Gastrocnemius medialis (tissue), 4 donors: ENCODE data around the gene AFF3. TPM values are rescaled to one million over a fixed set of nuclear protein-coding genes. Genes with fewer than 3 reads are reported as not detected.

Experiments
- ATAC-seq, 2 donors: fragments of 150-250 bp; one replicate each; pipeline ENCODE4 v1.9.1; 2016
- DNase-seq, 2 donors: peaks; one replicate each; pipeline ENCODE4 v3.0.0-alpha.2; 2019
- H3K27ac ChIP-seq, 4 donors: fragments of 200-600 bp; sonication (generic); 1 replicate in 1 of 4; 2 replicates in 3 of 4; pipeline ENCODE4 v1.5.1; 2016 to 2018; ENCODE audit warnings: mild to moderate bottlenecking in 2 of 4, moderate library complexity in 1 of 4
- H3K27me3 ChIP-seq, 3 donors: fragments of 200-600 bp; sonication (generic) in 2 of 3; 1 replicate in 1 of 3; 2 replicates in 2 of 3; pipeline versions ENCODE4 v1.5.1 to v1.6.0; 2016 to 2019; ENCODE audit warnings: mild to moderate bottlenecking in 1 of 3, moderate library complexity in 1 of 3
- H3K36me3 ChIP-seq, 2 donors: fragments of 200-600 bp; sonication (generic) in 1 of 2; one replicate each; pipeline ENCODE4 v1.5.1; 2017 to 2018
- H3K4me1 ChIP-seq, 2 donors: fragments of 200-600 bp; sonication (generic) in 1 of 2; one replicate each; pipeline ENCODE4 v1.5.1; 2016 to 2017; ENCODE audit warnings: mild to moderate bottlenecking in 2 of 2
- H3K4me3 ChIP-seq, 4 donors: fragments of 200-600 bp; sonication (generic) in 3 of 4; 1 replicate in 1 of 4; 2 replicates in 3 of 4; pipeline ENCODE4 v1.5.1; 2016 to 2019; ENCODE audit warnings: mild to moderate bottlenecking in 2 of 4
- H3K9me3 ChIP-seq, 3 donors: fragments of 200-600 bp; sonication (generic) in 2 of 3; 1 replicate in 1 of 3; 2 replicates in 2 of 3; pipeline ENCODE4 v1.5.1; 2016 to 2019
- POLR2A ChIP-seq, 2 donors: fragments of 450-650 bp; IDR thresholded peaks; one replicate each; pipeline ENCODE4 v1.6.1; 2017; ENCODE audit warnings: antibody characterized with exemption in 2 of 2, mild to moderate bottlenecking in 2 of 2, moderate library complexity in 2 of 2
- in situ Hi-C, 4 donors: fragments of 200-750 bp; cut with MboI; loops; one replicate each; pipeline versions ENCODE4 v1.15.0 to v1.8.0; 2017; ENCODE audit warnings: low sequenced_read_pairs in 4 of 4
- intact Hi-C: fragments of 100-400 bp; cut with DNase I; formaldehyde crosslinking; loops from one replicate; pipeline ENCODE4 v1.15.1; 2023; ENCODE audit warnings: low total_unique reads
- total RNA-seq, 4 donors: library from RNA; depleted of rRNA; stranded (reverse); fragments of >200 nt; gene quantifications; one replicate each; pipeline versions ENCODE4 v1.1.0 to v1.2.3, GENCODE V29; 2016
- TF ChIP-seq, protein P1 (sequence below), 5 experiments: fragments of 450-650 bp in 3 of 5; fragments of 200-600 bp in 2 of 5; sonication (generic) in 2 of 5; IDR thresholded peaks in 4 of 5; conservative IDR thresholded peaks in 1 of 5; 1 replicate in 4 of 5; 2 replicates in 1 of 5; pipeline ENCODE4 v1.5.1; 2016 to 2019; ENCODE audit warnings: antibody characterized with exemption in 5 of 5, mild to moderate bottlenecking in 3 of 5, moderate library complexity in 3 of 5

The AFF3 gene
- total RNA-seq, 4 donors from 2014 or later, result 0.22 to 0.55 (median 0.47) TPM

DNA sequence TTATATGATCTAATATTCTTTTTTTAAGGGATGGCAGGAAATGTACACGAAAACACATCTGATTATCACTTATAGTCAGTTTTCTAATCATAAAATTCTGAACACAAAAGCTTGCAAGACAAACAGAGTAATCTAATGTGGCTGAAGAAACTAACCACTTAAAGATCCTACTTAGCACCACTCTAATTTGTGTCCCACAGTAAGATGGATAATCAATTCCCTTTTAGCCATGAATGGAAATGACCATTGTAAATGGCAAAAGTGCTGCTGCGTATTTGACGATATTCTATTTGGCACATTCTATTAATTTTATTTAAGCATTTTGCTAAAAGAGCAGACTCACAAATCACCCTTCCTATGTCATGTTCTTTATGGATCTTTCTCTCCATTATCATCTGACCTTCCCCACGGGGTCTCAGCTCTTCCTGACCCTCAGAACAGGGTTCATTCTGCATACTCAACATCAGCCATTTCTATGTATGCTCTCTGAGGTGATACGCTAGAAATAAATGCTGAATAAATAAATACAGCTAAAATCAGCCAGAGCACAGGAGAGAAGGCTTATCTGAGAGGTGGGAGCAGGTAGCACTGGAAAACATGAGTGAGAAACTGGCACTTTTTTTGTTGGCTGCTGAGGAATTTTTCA is 295.8 kb downstream of the AFF3 start:
- ATAC-seq, result no peak
- Histone ChIP-seq H3K36me3 (no peaks in the 10 kb centered on the region), H3K4me1 (no peaks in the 10 kb centered on the region), H3K4me3 (no peak overlapping the region), H3K27ac (no peak overlapping the region), H3K9me3 (no peaks in the 10 kb centered on the region), H3K27me3 (no peaks in the 10 kb centered on the region)
- intact Hi-C loops, result no loop called here
- DNase-seq, result no peak
- no peak for TF ChIP-seq POLR2A (IDR thresholded peaks at IDR 0.05)
- TF ChIP-seq, protein P1, sequence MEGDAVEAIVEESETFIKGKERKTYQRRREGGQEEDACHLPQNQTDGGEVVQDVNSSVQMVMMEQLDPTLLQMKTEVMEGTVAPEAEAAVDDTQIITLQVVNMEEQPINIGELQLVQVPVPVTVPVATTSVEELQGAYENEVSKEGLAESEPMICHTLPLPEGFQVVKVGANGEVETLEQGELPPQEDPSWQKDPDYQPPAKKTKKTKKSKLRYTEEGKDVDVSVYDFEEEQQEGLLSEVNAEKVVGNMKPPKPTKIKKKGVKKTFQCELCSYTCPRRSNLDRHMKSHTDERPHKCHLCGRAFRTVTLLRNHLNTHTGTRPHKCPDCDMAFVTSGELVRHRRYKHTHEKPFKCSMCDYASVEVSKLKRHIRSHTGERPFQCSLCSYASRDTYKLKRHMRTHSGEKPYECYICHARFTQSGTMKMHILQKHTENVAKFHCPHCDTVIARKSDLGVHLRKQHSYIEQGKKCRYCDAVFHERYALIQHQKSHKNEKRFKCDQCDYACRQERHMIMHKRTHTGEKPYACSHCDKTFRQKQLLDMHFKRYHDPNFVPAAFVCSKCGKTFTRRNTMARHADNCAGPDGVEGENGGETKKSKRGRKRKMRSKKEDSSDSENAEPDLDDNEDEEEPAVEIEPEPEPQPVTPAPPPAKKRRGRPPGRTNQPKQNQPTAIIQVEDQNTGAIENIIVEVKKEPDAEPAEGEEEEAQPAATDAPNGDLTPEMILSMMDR (IDR thresholded peaks at IDR 0.05 in 4 of 5, conservative IDR thresholded peaks at IDR 0.05 in 1 of 5), result no peak
- in situ Hi-C loops, result no loop called here

DNA sequence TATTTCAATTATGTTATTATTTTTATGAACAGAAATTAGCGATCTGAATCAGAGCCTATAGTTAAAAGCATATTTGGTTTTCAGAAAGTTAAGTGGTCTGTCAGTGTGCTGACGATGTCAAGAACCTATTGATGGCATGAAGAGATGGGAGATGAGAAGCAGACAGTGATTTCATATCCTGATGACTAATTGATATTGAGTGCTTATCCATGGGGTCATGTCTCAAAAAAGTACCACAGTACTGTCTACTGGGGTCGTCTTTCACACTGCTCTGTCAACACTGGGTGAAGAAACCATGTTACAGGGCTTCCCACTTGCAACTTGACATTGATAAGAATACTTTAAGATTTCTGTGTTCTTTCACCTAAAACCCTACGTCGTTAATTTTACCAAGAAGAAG is 297.1 kb downstream of the AFF3 start:
- TF ChIP-seq, protein P1 (IDR thresholded peaks at IDR 0.05 in 4 of 5, conservative IDR thresholded peaks at IDR 0.05 in 1 of 5), result no peak
- TF ChIP-seq POLR2A (IDR thresholded peaks at IDR 0.05), result no peak
- intact Hi-C loops (no loop called here), in situ Hi-C loops (no loop called here)
- Histone ChIP-seq H3K4me1 (no peaks in the 10 kb centered on the region), H3K27ac (no peak overlapping the region), H3K4me3 (no peak overlapping the region), H3K27me3 (no peaks in the 10 kb centered on the region), H3K9me3 (no peaks in the 10 kb centered on the region), H3K36me3 (no peaks in the 10 kb centered on the region)
- ATAC-seq, result no peak
- DNase-seq, result no peak

DNA sequence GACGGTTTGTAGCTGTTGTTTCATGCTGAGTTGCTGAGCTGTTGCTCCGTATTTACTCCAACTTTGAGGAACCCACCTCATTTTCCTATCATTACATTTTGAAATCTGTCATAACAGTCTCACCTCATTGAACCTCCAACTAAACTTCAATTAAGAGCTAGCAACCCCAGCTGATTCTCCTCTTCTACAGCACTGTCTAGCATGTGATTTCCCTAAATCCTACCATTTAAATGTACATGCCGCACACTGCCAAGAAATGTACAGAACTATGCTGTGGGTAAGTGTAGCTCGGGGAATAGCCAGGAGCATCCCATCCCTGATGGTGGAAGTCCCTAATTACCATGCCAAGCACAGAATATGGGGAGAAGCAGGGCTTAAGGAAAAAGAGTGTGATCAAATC is 299.9 kb downstream of the AFF3 start:
- in situ Hi-C loops, result no loop called here
- Histone ChIP-seq H3K27me3 (no peaks in the 10 kb centered on the region), H3K9me3 (no peaks in the 10 kb centered on the region), H3K27ac (no peak overlapping the region), H3K36me3 (no peaks in the 10 kb centered on the region), H3K4me1 (no peaks in the 10 kb centered on the region), H3K4me3 (no peak overlapping the region)
- intact Hi-C loops, result no loop called here
- ATAC-seq, result no peak
- TF ChIP-seq, protein P1 (IDR thresholded peaks at IDR 0.05 in 4 of 5, conservative IDR thresholded peaks at IDR 0.05 in 1 of 5), result no peak
- no peak for TF ChIP-seq POLR2A (IDR thresholded peaks at IDR 0.05)
- no peak for DNase-seq

DNA sequence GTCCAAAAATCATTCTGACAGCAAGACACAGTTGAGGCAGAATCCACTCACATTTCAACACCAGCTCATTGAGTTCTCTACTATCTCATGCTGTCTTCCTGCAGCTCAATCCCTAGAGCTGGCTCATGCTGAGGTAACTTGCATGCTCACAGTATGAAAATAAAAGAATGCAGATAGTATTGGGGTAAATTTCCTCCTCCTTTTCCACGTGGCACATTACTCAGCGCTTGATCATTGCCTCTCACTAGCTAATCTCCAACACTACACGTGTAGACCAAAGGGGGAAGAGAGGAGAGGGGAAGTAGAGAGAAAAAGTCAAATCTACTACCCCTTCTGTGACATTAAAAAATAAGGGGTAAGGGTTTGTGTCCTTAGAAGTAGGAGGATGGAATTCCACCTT is 300.6 kb downstream of the AFF3 start:
- no peaks in the 10 kb centered on the region for H3K9me3 ChIP-seq
- DNase-seq, result no peak

More for the DNA sequence above, 300.6 kb downstream of the AFF3 start:
- H3K27me3 ChIP-seq, result no peaks in the 10 kb centered on the region
- intact Hi-C loops (no loop called here), in situ Hi-C loops (no loop called here)
- TF ChIP-seq, protein P1 (IDR thresholded peaks at IDR 0.05 in 4 of 5, conservative IDR thresholded peaks at IDR 0.05 in 1 of 5), result no peak
- TF ChIP-seq POLR2A (IDR thresholded peaks at IDR 0.05), result no peak
- no peak overlapping the region for H3K4me3 ChIP-seq
- no peaks in the 10 kb centered on the region for H3K4me1 ChIP-seq
- no peak overlapping the region for H3K27ac ChIP-seq
- ATAC-seq, result no peak
- no peaks in the 10 kb centered on the region for H3K36me3 ChIP-seq
